ENCODE data around the gene BAIAP2.

- TF ChIP-seq CTCF (IDR thresholded peaks at IDR 0.05; ENCODE audit: low read length) (no peak), EZH2phosphoT487 (IDR thresholded peaks at IDR 0.05; ENCODE audit: low read length) (no peak)
Measured at GRCh38 chr17:81154961-81155360, 120.0 kb downstream of the BAIAP2 start.
